PC-9 (cell line): ENCODE results near the gene TMEM63B.

Experiments
- EZH2 ChIP-seq: fragments of 200-600 bp; sonication (generic); IDR thresholded peaks from 2 replicates; pipeline ENCODE4 v1.8.0; 2017; ENCODE audit warnings: antibody characterized with exemption, low read depth
- TF ChIP-seq, protein P1 (sequence below): fragments of 200-600 bp; sonication (generic); conservative IDR thresholded peaks from 2 replicates; pipeline ENCODE4 v1.6.1; 2017; ENCODE audit warnings: mixed run types, antibody characterized with exemption, mild to moderate bottlenecking, moderate library complexity

DNA sequence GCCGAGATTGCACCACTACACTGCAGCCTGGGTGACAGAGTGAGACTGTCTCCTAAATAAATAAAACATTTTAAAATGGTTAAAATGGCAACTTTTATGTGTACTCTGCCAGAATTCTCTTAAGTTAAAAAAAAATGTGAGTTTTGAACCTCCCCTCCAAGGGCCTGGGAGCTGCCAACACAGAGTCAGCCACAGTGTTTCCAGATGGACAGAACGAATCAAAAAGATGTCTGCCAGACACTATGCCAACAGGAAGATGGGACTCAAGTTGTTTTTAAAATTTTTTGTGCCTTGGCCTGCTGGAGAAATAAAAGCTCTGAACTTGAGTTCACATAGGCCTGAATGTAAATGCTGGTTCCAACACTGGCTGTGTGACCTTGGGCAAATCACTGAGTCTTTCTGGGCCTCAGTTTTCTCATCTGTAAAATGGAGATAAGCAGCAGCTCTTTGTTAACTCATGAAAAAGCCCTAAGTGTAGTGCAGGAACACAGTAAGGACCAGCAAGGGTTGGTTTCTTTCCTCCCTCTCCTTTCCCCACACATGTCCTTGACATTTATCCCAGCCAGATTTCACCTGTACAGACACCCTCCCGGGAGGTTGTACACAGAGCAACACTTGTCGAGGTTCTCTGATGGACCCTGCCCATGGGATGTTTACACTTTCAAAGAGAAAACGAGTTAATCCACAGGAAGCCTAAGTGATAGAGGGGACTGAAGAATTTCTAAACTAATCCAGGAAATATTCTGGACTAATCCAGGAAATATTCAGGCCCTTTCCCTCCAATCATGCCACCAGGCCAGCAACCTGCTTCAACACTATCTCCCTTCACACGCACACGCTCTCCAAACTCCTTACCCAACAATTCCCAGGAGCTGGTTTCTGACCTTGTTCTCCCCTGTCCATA lies 35.1 kb upstream of the TMEM63B start:
- TF ChIP-seq, protein P1, sequence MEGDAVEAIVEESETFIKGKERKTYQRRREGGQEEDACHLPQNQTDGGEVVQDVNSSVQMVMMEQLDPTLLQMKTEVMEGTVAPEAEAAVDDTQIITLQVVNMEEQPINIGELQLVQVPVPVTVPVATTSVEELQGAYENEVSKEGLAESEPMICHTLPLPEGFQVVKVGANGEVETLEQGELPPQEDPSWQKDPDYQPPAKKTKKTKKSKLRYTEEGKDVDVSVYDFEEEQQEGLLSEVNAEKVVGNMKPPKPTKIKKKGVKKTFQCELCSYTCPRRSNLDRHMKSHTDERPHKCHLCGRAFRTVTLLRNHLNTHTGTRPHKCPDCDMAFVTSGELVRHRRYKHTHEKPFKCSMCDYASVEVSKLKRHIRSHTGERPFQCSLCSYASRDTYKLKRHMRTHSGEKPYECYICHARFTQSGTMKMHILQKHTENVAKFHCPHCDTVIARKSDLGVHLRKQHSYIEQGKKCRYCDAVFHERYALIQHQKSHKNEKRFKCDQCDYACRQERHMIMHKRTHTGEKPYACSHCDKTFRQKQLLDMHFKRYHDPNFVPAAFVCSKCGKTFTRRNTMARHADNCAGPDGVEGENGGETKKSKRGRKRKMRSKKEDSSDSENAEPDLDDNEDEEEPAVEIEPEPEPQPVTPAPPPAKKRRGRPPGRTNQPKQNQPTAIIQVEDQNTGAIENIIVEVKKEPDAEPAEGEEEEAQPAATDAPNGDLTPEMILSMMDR, result no peak
- no peak for TF ChIP-seq EZH2
